ENCODE results near the gene NFAM1. TPM values are rescaled to one million over a fixed set of nuclear protein-coding genes. Genes with fewer than 3 reads are reported as not detected.
A peak's percentile ranks its signal among the peaks of the same experiment; 100 is the strongest.

The NFAM1 gene, protein sequence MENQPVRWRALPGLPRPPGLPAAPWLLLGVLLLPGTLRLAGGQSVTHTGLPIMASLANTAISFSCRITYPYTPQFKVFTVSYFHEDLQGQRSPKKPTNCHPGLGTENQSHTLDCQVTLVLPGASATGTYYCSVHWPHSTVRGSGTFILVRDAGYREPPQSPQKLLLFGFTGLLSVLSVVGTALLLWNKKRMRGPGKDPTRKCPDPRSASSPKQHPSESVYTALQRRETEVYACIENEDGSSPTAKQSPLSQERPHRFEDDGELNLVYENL
- polyA plus RNA-seq (ENCODE audit: insufficient read length in 3 of 3) = under 1 TPM; 0.72 to 0.96 (median 0.75) TPM

DNA sequence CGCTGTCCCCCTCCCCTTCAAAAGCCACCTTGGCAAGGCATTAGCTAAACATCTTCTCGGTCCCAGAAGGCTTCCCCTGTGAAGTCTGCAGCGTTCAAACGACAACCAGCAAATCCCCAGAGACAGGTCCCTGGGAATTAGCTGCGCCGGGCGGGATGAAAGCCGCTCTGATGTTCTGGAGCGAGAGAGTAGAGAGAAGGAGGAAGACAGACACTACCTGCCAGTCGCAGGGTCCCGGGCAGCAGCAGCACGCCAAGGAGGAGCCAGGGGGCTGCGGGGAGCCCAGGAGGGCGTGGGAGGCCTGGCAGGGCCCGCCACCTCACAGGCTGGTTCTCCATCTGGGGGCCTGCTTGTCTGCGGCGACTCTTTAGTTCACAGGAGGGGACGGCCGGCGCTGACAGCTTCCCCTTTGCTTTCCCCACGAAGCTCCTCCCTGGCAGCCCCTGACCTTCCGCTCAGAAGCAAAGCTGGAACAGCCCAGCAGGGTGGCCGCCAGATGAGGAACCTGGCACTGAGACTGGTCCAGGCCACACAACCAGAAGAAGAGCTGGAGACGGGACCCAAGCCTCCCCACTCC is at the start of gene NFAM1:
Gene NFAM1 (minus strand): TSS at position 384 of the 577 bp plus-strand sequence. CDS start 46 bp downstream, at position 338.
- no peak for DNase-seq (ENCODE audit: low read depth in 3 of 3, low spot score in 2 of 3)

DNA sequence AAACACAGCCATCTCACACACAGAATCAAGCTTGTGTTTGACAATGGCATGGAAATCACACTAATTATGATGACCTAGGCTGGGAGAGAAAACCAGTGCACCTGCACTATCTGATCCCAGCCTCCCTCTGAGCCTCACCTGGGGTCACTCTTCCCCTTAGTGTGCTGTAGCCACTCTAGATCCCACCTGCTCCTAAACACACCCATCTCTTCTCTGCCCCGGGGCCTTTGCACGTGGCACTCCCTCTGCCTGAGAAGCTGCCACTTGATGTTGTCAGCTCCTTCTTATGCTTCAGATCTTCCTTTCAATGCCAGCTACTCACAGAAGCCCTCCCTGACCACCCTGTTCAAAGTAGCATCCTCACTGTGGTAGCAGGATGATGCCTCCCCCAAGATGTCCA is 42.9 kb upstream of the NFAM1 start:
- no peak for DNase-seq (ENCODE audit: low read depth in 3 of 3, low spot score in 2 of 3)

DNA sequence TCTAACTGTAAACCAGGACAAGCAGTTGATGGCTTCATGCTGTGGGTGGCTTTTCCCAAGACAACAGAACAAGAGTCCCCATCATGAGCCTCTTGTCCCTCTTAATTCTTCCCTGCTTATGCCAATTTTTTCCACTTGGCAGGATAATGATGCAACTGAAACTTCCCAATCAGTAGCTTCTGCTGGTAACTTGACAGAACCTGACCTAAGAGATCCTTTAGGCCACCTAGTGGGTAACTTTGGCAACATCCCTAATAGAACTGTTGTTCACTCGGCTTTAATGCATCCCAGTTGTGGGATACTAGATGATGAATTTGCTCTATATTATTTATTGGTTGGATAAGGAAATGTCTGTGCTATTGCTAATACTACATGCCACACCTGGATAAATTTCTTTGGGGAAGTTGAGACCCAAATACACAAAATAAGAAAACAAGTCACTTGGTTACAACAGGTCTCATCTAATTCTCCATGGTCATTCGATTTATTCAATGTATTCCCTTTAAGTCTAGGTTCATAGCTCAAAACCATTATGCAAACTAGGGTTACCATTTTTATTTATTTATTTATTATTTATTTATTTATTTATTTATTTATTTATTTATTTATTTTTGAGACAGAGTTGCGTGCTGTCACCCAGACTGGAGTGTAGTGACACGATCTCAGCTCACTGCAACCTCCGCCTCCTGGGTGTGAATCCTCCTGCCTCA is 41.4 kb upstream of the NFAM1 start:
- DNase-seq (ENCODE audit: low read depth in 3 of 3, low spot score in 2 of 3) = peak in 1 of 3 donors; percentile 29

DNA sequence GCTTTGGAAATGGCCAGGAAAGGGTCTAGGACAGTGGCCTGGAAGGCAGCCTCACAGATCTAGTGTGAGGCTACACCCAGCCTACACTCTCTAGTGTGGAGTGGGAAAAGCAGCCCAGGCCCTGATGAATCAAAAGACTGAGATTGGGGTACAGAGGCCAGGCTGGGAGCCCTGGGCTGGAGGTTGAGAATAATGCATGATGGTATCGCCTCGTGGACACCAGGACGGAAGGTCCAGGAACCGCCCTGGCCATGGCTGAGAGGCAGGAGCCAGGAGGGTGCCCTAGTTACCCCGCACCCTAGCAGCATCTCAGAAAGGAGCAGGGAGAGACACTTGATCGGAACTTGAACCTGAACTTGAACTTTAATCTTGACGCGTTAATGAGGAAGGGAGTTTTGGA is 40.5 kb upstream of the NFAM1 start:
- DNase-seq (ENCODE audit: low read depth in 3 of 3, low spot score in 2 of 3) = no peak

DNA sequence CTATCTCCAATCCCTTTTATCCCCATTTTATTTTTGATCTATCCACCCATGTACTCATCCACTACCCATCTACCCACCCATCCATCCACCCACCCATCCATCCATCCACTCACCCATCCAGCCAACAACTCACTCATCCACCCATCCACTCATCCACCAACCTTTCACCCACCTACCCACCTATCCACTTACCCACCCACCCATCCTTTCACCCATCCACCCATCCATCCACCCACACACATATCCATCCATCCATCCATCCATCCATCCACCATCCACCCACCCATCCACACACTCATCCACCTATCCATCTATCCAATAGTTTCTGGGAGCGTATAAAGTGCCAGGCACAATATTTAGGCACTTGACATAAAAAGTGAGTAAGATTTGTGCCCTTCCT is 39.2 kb upstream of the NFAM1 start:
- DNase-seq (ENCODE audit: low read depth in 3 of 3, low spot score in 2 of 3) = no peak

DNA sequence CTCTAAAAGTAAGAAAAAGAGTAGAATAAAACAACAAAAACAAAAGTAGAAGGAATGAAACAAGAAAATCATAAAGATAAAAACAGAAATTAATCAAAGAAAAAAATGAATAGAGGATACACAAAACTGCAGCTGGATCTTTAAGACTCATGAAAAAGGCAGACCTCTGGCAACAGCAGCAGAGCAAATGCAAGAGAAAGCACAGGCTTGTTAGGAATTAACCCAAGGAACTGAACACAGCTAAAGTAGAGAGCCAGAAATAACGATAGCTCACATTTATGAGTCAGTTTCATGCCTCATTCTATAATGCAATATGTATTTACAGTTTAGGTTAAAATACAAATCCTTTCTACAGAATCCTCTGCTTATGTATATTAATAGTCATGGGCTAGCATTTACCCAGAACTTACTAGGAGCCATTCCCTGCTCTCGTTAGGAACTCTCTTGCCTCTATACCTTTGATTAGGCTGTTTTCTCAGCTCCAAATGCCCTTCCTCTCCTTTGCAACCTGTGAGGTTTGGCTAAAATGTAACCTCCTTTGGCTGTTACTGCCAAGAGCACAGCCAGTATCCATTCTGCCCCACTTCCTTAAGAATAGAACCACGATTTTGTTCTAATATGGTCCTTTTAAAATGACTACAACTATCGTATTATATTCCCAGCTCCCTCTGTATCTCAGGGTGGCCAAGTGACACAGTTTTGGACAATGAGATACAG is 38.3 kb upstream of the NFAM1 start:
- DNase-seq (ENCODE audit: low read depth in 3 of 3, low spot score in 2 of 3) = no peak

DNA sequence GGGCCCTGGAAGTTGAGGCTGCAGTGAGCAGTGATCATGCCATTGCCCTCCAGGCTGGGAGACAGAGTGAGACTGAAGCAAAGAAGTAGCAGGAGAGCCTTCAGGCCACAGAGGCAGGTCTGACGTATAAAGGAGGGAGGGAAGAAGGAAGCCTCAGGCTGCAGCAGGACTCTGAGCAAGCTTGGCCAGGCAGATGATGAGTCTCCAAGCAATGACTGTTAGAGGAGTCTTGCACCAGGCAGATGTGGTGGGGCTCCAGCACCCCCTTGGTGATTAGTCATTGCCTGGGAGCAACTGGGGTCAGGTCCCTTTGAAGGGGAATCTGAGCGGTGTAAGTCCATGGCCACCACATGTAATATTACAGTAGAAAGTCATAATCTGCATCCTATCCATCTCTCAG is 36.6 kb upstream of the NFAM1 start:
- DNase-seq (ENCODE audit: low read depth in 3 of 3, low spot score in 2 of 3) = no peak

DNA sequence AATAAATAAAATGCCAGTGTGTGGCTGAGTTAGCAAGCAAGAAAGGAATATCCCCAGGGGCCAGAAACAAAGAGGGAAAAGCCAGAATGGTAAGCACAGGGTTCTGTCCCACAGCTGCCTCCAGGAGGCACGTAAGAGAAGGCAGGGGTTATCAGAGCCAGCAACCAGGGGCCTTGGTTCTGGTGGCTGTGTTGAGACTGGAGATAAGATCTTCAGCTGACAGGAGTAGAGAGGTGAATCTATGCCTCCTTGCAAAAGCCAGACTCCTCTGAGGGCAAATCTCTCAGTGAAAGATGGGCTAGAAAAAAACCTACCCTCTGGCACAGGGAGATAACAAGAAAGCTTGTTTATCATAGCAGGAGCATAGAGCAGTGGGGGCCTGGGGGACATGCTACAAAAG is 29.8 kb upstream of the NFAM1 start:
- no peak for DNase-seq (ENCODE audit: low read depth in 3 of 3, low spot score in 2 of 3)

DNA sequence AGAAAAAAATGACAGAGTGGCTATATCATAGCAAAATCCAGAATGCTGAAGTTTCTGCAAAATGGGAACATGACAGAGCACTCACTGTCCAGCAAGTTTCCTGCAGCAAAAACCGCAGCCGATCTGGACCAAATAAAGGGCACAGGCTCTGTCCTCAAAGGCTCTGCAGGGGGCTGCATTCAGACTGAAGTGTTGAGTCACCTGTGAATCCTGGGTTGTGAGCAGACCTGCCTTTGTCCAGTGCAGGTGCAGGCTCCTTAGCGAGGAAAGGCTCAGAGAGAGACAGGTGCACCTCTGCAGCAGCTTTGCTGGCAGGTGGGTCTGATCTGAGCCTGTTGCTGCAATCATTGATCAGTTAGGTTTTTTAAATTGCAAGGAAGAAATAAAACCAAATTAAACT is 29.3 kb upstream of the NFAM1 start:
- DNase-seq (ENCODE audit: low read depth in 3 of 3, low spot score in 2 of 3) = no peak

DNA sequence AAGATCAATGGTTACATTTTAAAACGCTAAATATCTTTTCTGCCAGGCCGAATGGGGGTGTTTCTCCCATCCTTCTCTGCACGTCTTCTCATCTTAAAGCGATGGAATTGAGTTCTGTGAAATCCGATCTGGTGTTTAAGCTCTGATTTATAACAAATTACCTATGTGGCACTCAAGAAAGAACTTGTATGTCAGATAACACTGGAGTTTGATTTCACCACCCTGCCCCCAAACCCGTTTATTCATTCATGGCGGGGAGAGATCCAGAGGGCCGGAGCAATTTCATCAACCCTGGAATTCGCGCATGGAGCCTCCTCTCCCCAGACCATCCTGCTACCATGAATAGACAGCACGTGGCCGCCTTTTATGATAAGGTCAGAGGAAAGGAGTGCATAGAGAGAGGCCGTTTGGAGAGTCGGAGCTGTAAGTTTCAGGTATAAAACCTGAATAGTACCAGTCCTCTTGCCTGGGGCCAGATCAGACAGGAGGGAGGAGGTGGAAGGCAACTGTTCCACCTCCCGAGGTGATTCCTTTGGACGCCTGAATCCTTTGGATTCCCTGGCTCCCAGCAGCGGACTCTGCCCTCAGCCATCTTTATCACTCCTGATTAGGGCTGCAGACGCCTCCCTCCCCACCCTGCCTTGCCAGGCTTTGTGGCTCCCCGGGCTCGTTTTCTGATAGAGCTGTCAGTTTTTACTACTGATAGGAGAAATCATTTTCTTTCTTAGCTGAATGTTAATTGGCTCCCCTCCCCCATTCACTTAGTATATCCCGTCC is 27.3 kb upstream of the NFAM1 start:
- DNase-seq (ENCODE audit: low read depth in 3 of 3, low spot score in 2 of 3) = no peak

DNA sequence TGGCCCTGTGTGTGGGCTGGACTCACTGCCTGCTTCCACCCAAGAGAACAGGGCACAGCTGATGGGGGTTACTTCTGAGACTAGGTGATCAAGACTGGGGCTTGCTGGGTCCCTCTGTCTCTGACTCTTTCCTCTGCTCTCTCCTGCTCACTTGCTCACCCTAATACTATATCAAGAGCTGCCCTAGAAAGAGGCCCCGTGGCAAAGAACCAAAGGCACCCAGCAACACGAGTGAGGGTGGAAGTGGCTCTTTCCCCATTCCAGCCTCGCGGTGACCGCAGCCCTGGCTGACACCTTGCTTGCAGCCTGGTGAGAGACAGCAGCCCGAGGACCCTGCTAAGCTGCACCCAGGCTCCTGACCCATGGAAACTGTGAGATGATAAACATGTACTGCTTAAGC is 20.7 kb upstream of the NFAM1 start:
- no peak for DNase-seq (ENCODE audit: low read depth in 3 of 3, low spot score in 2 of 3)

DNA sequence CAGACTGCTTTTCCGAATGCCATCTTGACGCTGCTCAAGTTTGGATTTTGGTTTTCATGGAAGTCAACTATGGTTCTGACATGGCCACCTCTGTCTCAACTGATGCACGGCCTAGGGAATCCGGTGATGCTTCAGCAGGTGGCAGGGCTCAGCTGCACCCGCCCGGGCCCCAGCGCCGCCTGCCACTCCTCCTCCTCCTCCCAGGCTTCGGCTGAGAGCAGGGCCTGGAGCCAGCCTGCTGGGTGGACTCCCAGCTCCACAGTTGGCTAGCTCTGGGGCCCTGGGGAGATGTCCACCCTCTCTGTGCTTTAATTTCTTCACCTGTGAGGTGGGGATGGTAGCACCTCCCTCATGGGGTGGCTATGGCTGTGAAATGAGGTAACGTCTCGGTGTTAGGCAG is 20.3 kb upstream of the NFAM1 start:
- DNase-seq (ENCODE audit: low read depth in 3 of 3, low spot score in 2 of 3) = no peak

DNA sequence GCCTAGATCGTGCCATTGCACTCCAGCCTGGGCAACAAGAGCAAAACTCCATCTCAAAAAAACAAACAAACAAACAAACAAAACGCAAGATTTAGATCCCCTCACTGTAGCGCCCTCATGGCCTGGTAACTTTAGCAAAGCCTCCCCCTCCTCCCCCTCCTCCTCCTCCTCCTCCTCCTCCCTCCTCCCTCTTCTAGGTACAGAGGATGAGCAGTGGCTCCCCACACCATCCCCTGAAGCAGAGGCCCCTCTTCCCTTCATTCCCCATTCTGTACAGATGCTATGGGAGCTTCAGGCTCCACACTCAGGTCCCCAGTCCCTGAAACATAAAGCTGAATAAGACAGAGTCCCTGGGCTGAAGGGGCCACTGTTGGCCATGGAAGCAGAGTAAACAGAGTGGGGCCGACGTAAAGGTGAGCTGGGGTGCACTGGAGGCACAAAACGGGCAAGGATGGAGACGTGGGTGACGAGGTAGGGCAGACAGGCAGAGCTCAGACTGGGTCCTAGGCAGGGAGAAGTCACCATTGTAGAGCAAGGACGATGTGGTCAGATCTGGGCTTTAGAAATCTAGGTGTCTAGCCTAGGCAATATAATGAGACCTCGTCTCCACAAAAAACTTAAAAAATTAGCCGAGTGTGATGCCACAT is 19.4 kb upstream of the NFAM1 start:
- DNase-seq (ENCODE audit: low read depth in 3 of 3, low spot score in 2 of 3) = no peak

DNA sequence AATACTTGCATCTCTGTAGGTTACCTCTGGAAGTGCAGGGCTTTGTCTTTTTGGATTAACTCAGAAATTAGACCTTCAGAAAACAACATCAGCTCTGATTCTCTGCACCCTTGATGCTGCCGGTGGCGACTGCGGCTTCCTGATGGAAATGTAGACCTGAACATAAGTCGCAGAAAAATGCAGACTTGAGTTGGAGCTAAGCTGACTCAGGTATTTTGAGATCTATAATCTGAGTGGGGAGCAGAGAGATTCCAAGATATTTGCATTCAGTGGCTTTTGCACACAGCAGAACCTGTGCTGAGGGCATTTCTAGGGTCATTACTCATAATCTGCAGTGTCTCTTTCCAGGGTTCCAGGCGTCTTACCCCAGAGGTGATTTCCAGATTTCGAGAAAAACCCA is 18.7 kb upstream of the NFAM1 start:
- DNase-seq (ENCODE audit: low read depth in 3 of 3, low spot score in 2 of 3) = no peak

DNA sequence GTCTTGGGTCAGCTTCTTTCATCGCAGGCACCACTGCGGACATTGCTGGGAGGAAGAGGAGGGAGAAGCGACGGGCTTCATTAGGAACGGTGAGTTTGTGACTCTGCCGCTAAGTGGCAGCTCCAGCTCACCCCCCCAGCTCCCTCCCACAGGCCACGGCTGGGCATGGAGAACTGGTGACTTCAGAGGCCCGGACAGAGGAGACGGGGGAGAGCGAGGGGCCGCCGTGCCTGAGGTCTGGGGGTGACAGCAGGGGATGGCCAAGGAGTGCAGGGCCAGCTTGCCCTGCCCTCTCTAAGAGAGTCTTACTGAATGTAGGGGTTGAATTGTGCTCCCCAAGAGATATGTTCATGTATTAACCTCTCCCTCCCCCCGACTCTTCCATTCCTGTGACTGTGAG is 13.9 kb upstream of the NFAM1 start:
- DNase-seq (ENCODE audit: low read depth in 3 of 3, low spot score in 2 of 3) = no peak

DNA sequence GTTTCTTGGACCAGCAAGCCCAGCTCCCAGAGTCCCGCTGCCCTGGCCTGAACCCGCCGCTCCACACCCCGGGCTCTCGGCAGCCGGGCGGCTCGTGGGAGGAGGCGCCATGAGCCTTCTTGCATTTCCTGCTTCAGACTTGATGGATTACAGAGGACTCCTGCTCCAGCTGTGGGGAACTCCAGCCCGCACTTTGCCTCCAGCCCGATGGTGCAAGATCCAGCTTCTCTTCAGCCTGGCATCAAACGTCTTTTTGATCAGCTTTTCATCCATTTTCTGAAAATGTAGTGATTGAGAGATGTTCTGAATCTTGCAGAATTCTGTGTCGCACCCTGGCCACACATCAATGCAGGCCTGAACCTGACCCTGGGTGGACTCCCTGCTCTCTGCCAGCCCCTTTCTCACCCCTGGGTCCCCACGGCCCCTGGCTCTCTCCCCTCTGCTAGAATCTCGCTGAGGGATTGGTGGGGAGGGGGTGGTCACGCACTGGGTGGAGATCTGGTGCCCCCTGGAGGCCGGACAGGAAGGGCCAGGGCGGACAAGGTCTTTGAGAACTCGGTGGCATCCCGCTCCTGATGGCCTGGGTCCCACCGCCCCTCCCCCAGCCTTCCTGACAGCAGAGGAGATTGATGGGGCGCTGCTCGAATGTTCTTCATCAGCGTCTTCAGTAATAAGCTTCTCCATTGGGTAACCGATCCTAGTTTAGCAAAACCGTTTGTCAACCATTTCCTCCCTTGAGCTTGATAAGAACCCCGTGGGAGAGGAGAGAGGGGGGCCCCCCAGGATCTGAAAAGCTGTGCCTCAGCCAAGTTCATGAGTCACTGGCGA is 12.1 kb upstream of the NFAM1 start:
- DNase-seq (ENCODE audit: low read depth in 3 of 3, low spot score in 2 of 3) = peak; percentile 83 to 90 (median 85)

DNA sequence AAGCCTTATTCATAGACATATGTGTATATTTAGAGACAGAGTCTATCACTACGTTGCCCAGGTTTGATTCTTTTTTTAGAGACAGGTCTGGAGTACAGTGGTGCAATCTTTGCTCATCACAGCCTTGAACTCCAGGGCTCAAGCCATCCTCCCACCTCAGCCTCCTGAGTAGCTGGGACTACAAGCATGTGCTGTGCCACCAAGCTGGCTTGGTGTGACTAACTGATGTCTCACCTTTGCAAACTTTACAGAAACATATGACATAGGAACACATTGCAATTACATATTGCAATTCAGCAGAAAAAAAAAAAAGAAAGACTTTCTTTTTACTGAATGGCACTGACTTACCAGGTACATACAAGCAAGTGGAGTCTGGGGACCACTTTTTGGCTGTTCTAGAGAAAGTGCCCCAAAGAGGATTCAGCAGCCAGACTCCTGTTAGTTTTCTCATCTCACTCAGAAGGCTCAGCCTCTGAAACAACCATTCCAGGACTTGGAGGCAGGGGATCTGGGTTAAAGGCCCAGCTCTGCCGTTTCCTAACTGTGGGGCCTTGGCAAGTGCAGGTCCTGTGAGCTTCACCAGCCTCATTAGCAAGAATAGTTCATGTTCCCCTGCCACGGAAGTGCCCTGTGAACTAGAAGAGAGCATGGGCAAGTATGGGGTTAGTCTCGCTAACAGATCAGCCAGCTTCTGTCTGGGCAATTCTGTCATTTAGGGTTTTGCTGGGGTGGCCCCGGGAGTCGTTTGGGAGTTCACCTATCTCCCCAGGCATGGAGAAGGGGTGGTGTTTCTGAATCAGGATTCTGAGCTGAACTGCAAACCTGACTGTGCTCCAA is 11.3 kb upstream of the NFAM1 start:
- DNase-seq (ENCODE audit: low read depth in 3 of 3, low spot score in 2 of 3) = no peak

DNA sequence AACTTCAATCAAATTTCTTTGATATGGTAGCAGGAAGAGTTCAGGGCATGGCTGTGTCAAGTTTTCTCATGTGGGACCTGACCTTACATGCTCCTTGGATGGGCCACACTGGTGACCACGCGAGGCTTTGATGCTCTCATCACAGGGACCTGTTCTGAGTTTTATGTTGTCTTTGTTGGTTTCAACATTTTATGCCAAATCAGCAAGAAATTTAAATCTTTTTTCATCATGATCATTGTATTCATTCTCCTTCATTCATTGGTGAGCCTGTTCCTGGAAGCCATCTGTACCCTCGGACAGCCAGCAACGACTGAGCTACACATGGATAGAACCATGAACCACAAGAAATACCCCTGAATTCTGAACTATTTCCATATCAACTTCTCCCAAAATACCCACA is 10.5 kb upstream of the NFAM1 start:
- no peak for DNase-seq (ENCODE audit: low read depth in 3 of 3, low spot score in 2 of 3)

Data from right renal cortex interstitium (tissue), 3 donors.